T-helper 2 cell treated with Interferon-gamma antibody and Interleukin-4, amounts not matched to agents 5 μg/mL and 100 μg/mL, for 36 hours (primary cell): ENCODE results near the gene PLEKHN1.

ENCODE experiments used
- DNase-seq: peaks from one replicate; pipeline ENCODE4 v3.0.0; 2021; ENCODE audit warnings: low spot score
- H3K27ac Mint-ChIP-seq: one replicate; pipeline ENCODE4 v1.8.0; 2021; ENCODE audit warnings: mild to moderate bottlenecking, mixed read lengths
- H3K27me3 Mint-ChIP-seq: one replicate; pipeline ENCODE4 v1.8.0; 2021; ENCODE audit warnings: low read depth, mixed read lengths
- H3K36me3 Mint-ChIP-seq: one replicate; pipeline ENCODE4 v1.8.0; 2021; ENCODE audit warnings: low read depth, mixed read lengths
- H3K4me1 Mint-ChIP-seq: one replicate; pipeline ENCODE4 v1.8.0; 2021; ENCODE audit warnings: low read depth, mixed read lengths
- H3K4me3 Mint-ChIP-seq: one replicate; pipeline ENCODE4 v1.8.0; 2022; ENCODE audit warnings: mild to moderate bottlenecking, moderate library complexity, mixed read lengths
- H3K9me3 Mint-ChIP-seq: one replicate; pipeline ENCODE4 v1.8.0; 2021; ENCODE audit warnings: mixed read lengths

PLEKHN1 gene

DNA sequence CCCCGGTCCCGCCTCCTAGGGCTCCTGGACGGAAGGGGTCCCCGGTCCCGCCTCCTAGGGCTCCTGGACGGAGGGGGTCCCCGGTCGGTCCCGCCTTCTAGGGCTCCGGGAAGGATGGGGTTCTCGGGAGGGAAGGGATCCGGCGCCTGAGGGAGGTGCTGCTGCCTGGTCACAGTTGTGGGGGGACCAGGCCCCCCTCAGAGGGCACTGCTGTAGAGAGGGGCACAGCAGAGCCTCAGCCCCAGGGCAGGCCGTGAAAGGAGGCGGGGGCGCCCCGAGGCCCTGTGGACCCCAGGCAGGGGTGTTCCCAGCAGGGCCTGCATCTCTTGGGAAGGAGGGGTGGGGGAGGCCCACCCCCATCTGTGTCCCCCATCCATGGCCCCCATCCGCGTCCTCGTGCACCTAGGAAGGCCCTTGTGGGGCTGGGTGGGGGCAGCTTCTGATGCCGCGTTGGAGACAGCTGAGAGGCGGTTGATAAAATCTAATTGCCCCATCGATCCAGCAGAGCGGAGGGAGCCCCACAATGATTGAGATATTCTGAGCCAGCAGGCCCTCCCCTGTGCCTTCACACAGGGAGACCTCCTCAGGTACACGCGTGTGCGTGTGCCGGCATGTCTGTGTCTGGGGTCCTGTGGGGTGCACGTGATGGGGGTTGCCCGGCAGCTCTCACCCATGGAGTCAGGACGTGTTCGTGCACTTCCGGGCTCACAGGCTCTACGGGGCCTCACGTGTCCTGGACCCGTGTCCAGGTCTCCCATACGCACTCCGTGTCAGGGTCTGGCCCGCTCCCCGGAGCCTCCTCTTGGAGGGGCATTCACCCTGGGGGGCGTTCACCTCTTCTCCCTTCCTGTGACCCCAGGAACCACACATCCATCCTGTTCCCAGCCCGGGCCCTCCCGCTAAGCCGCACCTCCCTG, 29.7 kb upstream of the PLEKHN1 start:
- Mint-ChIP-seq H3K4me1 (peaks cover 3% of the 10 kb centered on the region), H3K27me3 (peaks cover 39% of the 10 kb centered on the region)

DNA sequence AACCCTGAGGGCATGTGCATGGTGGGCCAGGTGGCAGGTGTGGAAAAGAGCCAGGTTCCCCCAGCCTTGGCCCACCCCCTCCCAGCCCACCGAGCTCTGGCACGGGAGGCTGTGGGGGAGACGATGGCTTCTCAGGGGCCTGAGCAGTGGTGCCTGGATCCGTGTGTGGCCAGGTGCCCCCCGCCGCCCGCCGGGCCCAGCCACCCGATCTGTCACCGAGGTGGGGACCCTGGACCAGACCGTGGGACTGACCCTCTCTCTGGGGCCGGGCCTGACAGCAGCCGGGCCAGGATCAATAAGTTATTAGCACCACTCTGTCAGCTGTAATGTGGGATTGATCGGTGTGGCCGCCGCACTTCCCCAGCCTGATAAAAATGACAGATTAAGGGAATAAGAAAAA, 28.8 kb upstream of the PLEKHN1 start:
- no peak overlapping the region for H3K27ac Mint-ChIP-seq
- H3K4me1 Mint-ChIP-seq: peaks cover 3% of the 10 kb centered on the region
- DNase-seq: no peak
- no peak overlapping the region for H3K4me3 Mint-ChIP-seq
- H3K9me3 Mint-ChIP-seq: no peaks in the 10 kb centered on the region
- H3K36me3 Mint-ChIP-seq: no peaks in the 10 kb centered on the region
- peaks cover 38% of the 10 kb centered on the region for H3K27me3 Mint-ChIP-seq

More for the DNA sequence above, 29.7 kb upstream of the PLEKHN1 start:
- DNase-seq: no peak
- H3K27ac Mint-ChIP-seq: no peak overlapping the region
- H3K36me3 Mint-ChIP-seq: no peaks in the 10 kb centered on the region
- H3K4me3 Mint-ChIP-seq: no peak overlapping the region
- no peaks in the 10 kb centered on the region for H3K9me3 Mint-ChIP-seq

DNA sequence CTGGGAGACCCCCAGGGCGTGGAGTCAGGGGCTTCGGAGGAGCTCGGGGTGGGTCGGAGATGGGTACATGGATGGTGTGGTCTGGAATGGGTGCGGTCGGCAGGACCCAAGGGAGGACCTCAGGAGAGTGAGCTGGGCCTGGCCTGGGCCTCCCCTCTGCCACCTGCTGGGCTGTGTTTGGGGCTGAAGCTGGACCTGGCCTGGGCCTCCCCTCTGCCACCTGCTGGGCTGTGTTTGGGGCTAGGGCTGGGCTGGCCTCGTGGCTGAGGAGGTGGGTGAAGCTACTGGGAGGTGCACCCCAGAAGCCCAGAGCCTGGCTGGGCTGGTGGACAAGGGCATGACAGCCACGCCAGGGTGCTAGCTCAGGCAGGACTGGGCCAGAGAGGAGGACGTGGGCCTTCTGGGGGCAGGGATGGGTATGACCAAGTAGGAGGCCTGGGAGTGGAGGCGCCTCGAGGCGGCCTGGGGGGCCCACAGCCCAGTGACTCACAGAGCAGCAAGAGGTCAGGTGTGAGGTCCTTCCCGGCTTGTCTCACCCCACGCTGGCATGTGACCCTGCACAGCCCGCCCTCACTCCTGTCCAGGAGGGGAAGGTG, 28.1 kb upstream of the PLEKHN1 start:
- H3K9me3 Mint-ChIP-seq: no peaks in the 10 kb centered on the region
- H3K4me3 Mint-ChIP-seq: no peak overlapping the region
- peaks cover 3% of the 10 kb centered on the region for H3K4me1 Mint-ChIP-seq
- no peaks in the 10 kb centered on the region for H3K36me3 Mint-ChIP-seq
- H3K27ac Mint-ChIP-seq: no peak overlapping the region
- no peak for DNase-seq
- peaks cover 39% of the 10 kb centered on the region for H3K27me3 Mint-ChIP-seq

GRCh38 chr1:938711-939489, 27.4 kb upstream of the PLEKHN1 start:
- H3K27ac Mint-ChIP-seq: no peak overlapping the region
- DNase-seq: no peak
- H3K4me3 Mint-ChIP-seq: no peak overlapping the region
- H3K4me1 Mint-ChIP-seq: peaks cover 3% of the 10 kb centered on the region
- H3K36me3 Mint-ChIP-seq: no peaks in the 10 kb centered on the region
- no peaks in the 10 kb centered on the region for H3K9me3 Mint-ChIP-seq
- peaks cover 38% of the 10 kb centered on the region for H3K27me3 Mint-ChIP-seq

GRCh38 chr1:939511-940106, 26.7 kb upstream of the PLEKHN1 start:
- H3K4me1 Mint-ChIP-seq: peaks cover 3% of the 10 kb centered on the region
- DNase-seq: no peak
- no peak overlapping the region for H3K27ac Mint-ChIP-seq
- H3K27me3 Mint-ChIP-seq: peaks cover 38% of the 10 kb centered on the region
- H3K9me3 Mint-ChIP-seq: no peaks in the 10 kb centered on the region
- peaks cover 2% of the 10 kb centered on the region for H3K36me3 Mint-ChIP-seq
- no peak overlapping the region for H3K4me3 Mint-ChIP-seq

GRCh38 chr1:940107-941014, 25.9 kb upstream of the PLEKHN1 start:
- H3K27me3 Mint-ChIP-seq: peaks cover 33% of the 10 kb centered on the region
- no peak overlapping the region for H3K27ac Mint-ChIP-seq
- no peaks in the 10 kb centered on the region for H3K9me3 Mint-ChIP-seq
- no peak for DNase-seq
- peak overlapping the region; percentile 21 for H3K4me3 Mint-ChIP-seq
- H3K4me1 Mint-ChIP-seq: peaks cover 3% of the 10 kb centered on the region
- H3K36me3 Mint-ChIP-seq: peaks cover 7% of the 10 kb centered on the region

- peaks cover 30% of the 10 kb centered on the region for H3K27me3 Mint-ChIP-seq
- no peak overlapping the region for H3K27ac Mint-ChIP-seq
- H3K4me3 Mint-ChIP-seq: peak overlapping the region; percentile 58
- no peaks in the 10 kb centered on the region for H3K9me3 Mint-ChIP-seq
- peaks cover 3% of the 10 kb centered on the region for H3K4me1 Mint-ChIP-seq
- H3K36me3 Mint-ChIP-seq: peaks cover 14% of the 10 kb centered on the region
- DNase-seq: no peak
These were observed 25.2 kb upstream of the PLEKHN1 start for GRCh38 chr1:941015-941587.

DNA sequence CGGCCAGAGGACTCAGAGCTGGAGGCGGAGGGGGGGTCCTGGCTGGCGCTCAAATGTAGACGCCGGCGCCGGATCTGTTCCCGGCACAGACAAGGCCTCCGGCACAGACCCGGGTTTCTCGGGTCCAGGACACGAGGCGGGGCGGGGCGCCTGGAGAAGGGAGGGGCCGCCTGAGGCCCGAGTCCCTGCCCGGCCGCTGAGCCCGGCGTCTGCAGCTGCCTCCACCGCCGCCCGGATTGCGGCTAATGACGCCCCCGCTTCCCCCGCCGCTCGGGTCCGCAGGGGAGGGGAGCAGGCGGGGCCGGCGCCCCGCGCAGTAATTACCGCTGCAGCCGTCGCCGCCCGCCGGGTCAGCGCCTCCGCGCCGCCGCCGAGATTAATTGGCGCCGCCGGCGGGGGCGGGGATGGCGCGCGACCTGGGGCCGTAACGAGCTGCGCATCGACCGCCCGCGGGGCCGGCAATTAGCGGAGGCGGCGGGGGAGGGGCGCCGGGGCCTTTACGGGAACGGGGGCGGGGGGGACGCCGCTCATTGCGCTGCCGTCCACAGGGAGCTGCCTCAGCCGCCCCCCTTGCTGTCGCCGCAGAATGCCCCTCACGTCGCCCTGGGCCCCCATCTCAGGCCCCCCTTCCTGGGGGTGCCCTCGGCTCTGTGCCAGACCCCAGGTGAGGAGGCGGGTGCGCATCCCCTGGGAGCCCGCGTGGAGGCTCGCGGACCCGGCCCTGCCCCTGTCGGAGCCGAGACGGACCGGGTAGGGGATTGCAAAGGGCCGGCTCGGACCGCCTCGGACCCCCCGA, 24.5 kb upstream of the PLEKHN1 start:
- H3K9me3 Mint-ChIP-seq: no peaks in the 10 kb centered on the region

GRCh38 chr1:942411-942821, 23.9 kb upstream of the PLEKHN1 start:
- no peak for DNase-seq
- peaks cover 19% of the 10 kb centered on the region for H3K36me3 Mint-ChIP-seq
- peaks cover 3% of the 10 kb centered on the region for H3K4me1 Mint-ChIP-seq
- H3K9me3 Mint-ChIP-seq: no peaks in the 10 kb centered on the region
- H3K4me3 Mint-ChIP-seq: no peak overlapping the region
- no peak overlapping the region for H3K27ac Mint-ChIP-seq
- peaks cover 28% of the 10 kb centered on the region for H3K27me3 Mint-ChIP-seq

More for the DNA sequence above, 24.5 kb upstream of the PLEKHN1 start:
- peaks cover 3% of the 10 kb centered on the region for H3K4me1 Mint-ChIP-seq
- peaks cover 28% of the 10 kb centered on the region for H3K27me3 Mint-ChIP-seq
- no peak for DNase-seq
- peaks cover 14% of the 10 kb centered on the region for H3K36me3 Mint-ChIP-seq
- H3K4me3 Mint-ChIP-seq: no peak overlapping the region
- no peak overlapping the region for H3K27ac Mint-ChIP-seq

DNA sequence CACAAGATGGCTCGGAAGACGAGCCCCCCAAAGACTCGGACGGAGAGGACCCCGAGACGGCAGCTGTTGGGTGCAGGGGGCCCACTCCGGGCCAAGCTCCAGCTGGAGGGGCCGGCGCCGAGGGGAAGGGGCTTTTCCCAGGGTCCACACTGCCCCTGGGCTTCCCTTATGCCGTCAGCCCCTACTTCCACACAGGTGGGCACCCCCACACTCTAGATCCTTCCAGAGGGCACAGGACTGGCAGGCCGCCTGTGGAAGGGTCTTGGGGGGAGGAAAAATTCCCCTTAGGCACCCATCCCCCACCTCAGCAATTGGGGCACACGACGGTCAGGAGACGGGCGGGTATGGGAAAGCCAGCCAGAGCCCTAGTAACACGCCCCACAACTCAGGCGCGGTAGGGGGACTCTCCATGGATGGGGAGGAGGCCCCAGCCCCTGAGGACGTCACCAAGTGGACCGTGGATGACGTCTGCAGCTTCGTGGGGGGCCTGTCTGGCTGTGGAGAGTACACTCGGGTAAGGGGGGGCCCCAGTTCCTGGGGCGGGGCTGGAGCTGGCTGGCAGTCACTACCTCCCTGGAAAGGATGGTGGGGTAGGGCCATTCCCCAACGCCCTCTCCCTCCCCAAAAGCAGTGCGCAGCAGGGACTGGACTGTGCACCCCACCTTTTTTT, 23.3 kb upstream of the PLEKHN1 start:
- peaks cover 23% of the 10 kb centered on the region for H3K27me3 Mint-ChIP-seq
- no peak for DNase-seq
- no peak overlapping the region for H3K4me3 Mint-ChIP-seq
- H3K9me3 Mint-ChIP-seq: no peaks in the 10 kb centered on the region
- no peak overlapping the region for H3K27ac Mint-ChIP-seq
- H3K36me3 Mint-ChIP-seq: peaks cover 20% of the 10 kb centered on the region
- peaks cover 3% of the 10 kb centered on the region for H3K4me1 Mint-ChIP-seq

- H3K36me3 Mint-ChIP-seq: peaks cover 20% of the 10 kb centered on the region
- H3K27ac Mint-ChIP-seq: no peak overlapping the region
- peaks cover 17% of the 10 kb centered on the region for H3K27me3 Mint-ChIP-seq
- H3K9me3 Mint-ChIP-seq: no peaks in the 10 kb centered on the region
- DNase-seq: no peak
- H3K4me1 Mint-ChIP-seq: peaks cover 3% of the 10 kb centered on the region
- H3K4me3 Mint-ChIP-seq: no peak overlapping the region
These were observed 22.5 kb upstream of the PLEKHN1 start for GRCh38 chr1:943545-944340.
